HFFc6 (cell line): ENCODE data around the gene COMP. TPM values are rescaled to one million over a fixed set of nuclear protein-coding genes. Genes with fewer than 3 reads are reported as not detected.

Source experiments
- DNase-seq: peaks from one replicate; pipeline ENCODE4 v3.0.0-alpha.2; 2018
- H3K27ac Mint-ChIP-seq: 2 replicates; pipeline ENCODE4 v1.8.0; 2020; ENCODE audit warnings: mild to moderate bottlenecking, mixed read lengths
- H3K27me3 Mint-ChIP-seq: 2 replicates; pipeline ENCODE4 v1.8.0; 2021; ENCODE audit warnings: mild to moderate bottlenecking, moderate library complexity, mixed read lengths; ENCODE audit not compliant: insufficient read depth
- H3K36me3 Mint-ChIP-seq: 2 replicates; pipeline ENCODE4 v1.8.0; 2021; ENCODE audit warnings: low read depth, mixed read lengths
- H3K4me1 Mint-ChIP-seq: 2 replicates; pipeline ENCODE4 v1.8.0; 2020; ENCODE audit warnings: low read depth, mixed read lengths
- H3K4me3 Mint-ChIP-seq: 2 replicates; pipeline ENCODE4 v1.8.0; 2020; ENCODE audit warnings: mild to moderate bottlenecking, moderate library complexity, mixed read lengths
- H3K9me3 Mint-ChIP-seq: 2 replicates; pipeline ENCODE4 v1.8.0; 2020; ENCODE audit warnings: mild to moderate bottlenecking, mixed read lengths
- total RNA-seq, 6 experiments: library from RNA; stranded (reverse); fragmentation: NEBNext Ultra II Directional; extraction: Animal tissue kit (Norgen Biotek cat#: 25700); gene quantifications; 2 replicates in 1 of 6; 3 replicates in 5 of 6; pipeline ENCODE4 v1.2.3, GENCODE V29; 2021
- TF ChIP-seq, protein P1 (sequence below): fragments of 200-600 bp; sonication (generic); IDR thresholded peaks from 2 replicates; pipeline ENCODE4 v1.5.0; 2021; ENCODE audit warnings: antibody characterized with exemption, mild to moderate bottlenecking

Gene COMP
- total RNA-seq, 6 experiments from 2014 or later, result 0.67 to 6.1 (median 0.98) TPM

DNA sequence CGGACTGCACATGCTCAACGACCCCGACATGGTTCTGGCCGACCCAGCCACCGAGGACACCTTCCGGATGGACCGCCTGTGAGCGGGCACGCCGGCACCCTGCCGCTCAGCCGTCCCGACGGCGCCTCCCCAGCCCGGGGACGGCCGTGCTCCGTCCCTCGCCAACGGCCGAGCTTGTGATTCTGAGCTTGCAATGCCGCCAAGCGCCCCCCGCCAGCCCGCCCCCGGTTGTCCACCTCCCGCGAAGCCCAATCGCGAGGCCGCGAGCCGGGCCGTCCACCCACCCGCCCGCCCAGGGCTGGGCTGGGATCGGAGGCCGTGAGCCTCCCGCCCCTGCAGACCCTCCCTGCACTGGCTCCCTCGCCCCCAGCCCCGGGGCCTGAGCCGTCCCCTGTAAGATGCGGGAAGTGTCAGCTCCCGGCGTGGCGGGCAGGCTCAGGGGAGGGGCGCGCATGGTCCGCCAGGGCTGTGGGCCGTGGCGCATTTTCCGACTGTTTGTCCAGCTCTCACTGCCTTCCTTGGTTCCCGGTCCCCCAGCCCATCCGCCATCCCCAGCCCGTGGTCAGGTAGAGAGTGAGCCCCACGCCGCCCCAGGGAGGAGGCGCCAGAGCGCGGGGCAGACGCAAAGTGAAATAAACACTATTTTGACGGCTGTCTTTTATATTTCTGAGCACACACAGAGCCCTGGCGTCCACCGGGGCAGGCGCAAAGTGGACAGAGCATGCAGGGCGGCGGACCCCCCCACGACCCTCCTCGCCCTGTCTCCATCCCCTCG, 13.6 kb downstream of the COMP start:
- TF ChIP-seq, protein P1, sequence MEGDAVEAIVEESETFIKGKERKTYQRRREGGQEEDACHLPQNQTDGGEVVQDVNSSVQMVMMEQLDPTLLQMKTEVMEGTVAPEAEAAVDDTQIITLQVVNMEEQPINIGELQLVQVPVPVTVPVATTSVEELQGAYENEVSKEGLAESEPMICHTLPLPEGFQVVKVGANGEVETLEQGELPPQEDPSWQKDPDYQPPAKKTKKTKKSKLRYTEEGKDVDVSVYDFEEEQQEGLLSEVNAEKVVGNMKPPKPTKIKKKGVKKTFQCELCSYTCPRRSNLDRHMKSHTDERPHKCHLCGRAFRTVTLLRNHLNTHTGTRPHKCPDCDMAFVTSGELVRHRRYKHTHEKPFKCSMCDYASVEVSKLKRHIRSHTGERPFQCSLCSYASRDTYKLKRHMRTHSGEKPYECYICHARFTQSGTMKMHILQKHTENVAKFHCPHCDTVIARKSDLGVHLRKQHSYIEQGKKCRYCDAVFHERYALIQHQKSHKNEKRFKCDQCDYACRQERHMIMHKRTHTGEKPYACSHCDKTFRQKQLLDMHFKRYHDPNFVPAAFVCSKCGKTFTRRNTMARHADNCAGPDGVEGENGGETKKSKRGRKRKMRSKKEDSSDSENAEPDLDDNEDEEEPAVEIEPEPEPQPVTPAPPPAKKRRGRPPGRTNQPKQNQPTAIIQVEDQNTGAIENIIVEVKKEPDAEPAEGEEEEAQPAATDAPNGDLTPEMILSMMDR, result no peak
- no peaks in the 10 kb centered on the region for H3K9me3 Mint-ChIP-seq
- DNase-seq, result no peak
- H3K4me1 Mint-ChIP-seq, result peaks cover 13% of the 10 kb centered on the region
- peaks cover 4% of the 10 kb centered on the region for H3K27me3 Mint-ChIP-seq
- H3K4me3 Mint-ChIP-seq, result no peak overlapping the region; the same call in 1 of the 2 replicates
- no peaks in the 10 kb centered on the region for H3K36me3 Mint-ChIP-seq
- H3K27ac Mint-ChIP-seq, result no peak overlapping the region

DNA sequence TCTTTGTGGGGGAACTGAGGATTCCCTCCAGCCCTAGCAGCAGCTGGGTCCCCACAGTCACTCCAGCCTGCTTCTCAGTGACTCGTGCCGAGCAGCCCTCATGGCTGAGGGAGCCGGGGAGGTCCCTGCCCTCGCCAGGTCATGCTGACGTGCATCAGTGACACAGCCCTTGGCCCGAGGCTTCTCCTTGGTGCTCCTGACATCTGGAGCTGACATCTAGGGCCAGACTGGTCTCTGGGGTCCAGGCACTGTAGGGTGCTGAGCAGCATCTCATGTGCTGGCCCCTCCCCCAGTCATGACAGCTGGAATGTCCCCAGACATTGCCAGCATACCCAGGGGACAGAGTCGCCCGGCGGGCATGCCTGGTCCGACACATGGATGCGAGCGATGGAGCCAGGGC, 14.4 kb downstream of the COMP start:
- H3K36me3 Mint-ChIP-seq, result no peaks in the 10 kb centered on the region
- H3K27ac Mint-ChIP-seq, result peak overlapping the region; percentile 94
- TF ChIP-seq, protein P1, result no peak
- peak overlapping the region; percentile 61 for H3K4me3 Mint-ChIP-seq
- peak; percentile 51 for DNase-seq
- peaks cover 13% of the 10 kb centered on the region for H3K4me1 Mint-ChIP-seq
- H3K9me3 Mint-ChIP-seq, result no peaks in the 10 kb centered on the region
- H3K27me3 Mint-ChIP-seq, result peaks cover 2% of the 10 kb centered on the region

DNA sequence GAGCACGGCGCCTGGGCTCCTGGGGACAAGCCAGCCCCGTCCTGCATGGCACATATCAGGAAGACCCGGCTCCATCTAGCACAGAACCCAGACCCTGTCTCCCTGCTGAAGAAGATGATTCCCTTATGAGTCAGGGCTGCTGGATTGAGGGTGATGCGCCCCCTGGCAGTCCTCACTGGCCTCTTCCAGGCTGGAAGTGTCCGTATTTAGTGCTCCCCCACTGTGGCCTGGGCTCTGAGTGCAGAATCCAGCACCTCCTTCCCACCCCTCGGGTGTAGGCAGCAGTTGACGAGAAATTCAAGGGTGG, 14.9 kb downstream of the COMP start:
- H3K27me3 Mint-ChIP-seq, result peaks cover 2% of the 10 kb centered on the region
- peaks cover 13% of the 10 kb centered on the region for H3K4me1 Mint-ChIP-seq
- no peaks in the 10 kb centered on the region for H3K9me3 Mint-ChIP-seq
- peak overlapping the region; percentile 61 for H3K4me3 Mint-ChIP-seq
- H3K36me3 Mint-ChIP-seq, result no peaks in the 10 kb centered on the region
- peak; percentile 65 for DNase-seq
- TF ChIP-seq, protein P1, result peak; percentile 73
- H3K27ac Mint-ChIP-seq, result peak overlapping the region; percentile 94

DNA sequence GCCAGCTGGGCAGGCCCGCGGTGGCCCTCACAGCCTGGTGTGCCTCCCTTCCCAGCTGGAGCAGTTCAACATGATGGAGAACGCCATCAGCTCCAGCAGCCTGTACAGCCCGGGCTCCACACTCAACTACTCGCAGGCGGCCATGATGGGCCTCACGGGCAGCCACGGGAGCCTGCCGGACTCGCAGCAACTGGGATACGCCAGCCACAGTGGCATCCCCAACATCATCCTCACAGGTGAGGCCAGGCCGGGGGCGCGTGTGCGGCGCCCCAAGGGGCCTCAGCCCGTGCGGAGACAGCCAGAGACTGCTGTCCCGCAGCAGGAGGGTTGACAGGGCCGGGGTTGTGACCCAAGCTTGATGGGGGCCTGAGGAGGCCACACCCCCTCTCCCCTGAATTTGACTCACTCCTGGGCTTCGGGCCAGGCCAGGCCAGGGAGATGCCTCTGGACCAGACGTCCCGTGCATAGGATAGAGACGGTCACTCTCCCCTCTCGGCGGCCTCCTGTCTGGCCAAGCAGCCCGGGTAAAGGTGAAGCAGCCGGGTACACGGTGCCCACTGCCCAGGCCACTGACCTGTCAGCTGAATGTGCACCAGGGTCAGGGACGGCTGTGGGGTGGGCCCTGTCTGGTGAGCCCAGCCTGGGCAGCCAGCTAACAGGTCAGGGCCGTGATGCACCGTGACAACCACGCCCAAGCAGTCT, 15.4 kb downstream of the COMP start:
- peak overlapping the region; percentile 94 for H3K27ac Mint-ChIP-seq
- H3K9me3 Mint-ChIP-seq, result no peaks in the 10 kb centered on the region
- no peaks in the 10 kb centered on the region for H3K36me3 Mint-ChIP-seq
- peaks cover 2% of the 10 kb centered on the region for H3K27me3 Mint-ChIP-seq
- TF ChIP-seq, protein P1, result no peak
- peak; percentile 76 for DNase-seq
- H3K4me3 Mint-ChIP-seq, result peak overlapping the region; percentile 61
- peaks cover 13% of the 10 kb centered on the region for H3K4me1 Mint-ChIP-seq

DNA sequence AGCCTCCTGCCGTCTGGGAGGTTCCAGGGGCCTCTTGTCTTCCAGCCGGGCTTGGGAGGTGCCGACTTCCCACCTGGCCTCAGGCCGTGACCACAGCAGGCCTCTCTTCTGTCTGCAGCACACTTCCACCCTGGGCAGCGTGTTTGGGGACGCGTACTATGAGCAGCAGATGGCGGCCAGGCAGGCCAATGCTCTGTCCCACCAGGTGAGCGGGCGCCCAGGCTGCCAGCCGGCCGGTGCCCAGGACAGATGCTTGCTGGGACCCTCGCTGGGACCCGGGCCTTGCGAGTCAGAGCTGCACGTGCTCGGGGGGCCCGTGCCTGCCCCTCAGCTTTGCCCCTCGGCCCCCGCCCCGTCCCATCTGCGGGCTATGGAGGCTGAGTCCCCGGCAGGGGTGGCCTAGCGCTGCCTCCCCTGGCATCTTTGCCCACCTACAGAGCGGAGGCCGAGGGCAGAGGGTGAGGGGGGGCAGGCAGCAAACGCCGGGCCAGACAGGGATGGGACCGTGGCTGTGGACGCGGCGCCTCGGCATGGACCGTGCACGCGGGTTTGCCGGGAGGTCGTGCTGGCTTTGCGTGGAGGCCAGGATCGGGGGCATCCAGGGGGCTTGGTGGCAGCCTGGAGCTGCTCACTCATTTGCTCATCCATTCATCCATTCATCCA, 16.2 kb downstream of the COMP start:
- TF ChIP-seq, protein P1, result no peak
- Mint-ChIP-seq H3K4me3 (no peak overlapping the region), H3K4me1 (peaks cover 13% of the 10 kb centered on the region), H3K36me3 (no peaks in the 10 kb centered on the region), H3K27ac (no peak overlapping the region), H3K9me3 (no peaks in the 10 kb centered on the region), H3K27me3 (peaks cover 2% of the 10 kb centered on the region)
- DNase-seq, result no peak
